ENCODE measurements around the gene CPPED1. TPM values are rescaled to one million over a fixed set of nuclear protein-coding genes. Genes with fewer than 3 reads are reported as not detected.

Gene CPPED1
- total and polyA plus RNA-seq, 2 of the 4 experiments (the other 2 are of a cell fraction): 5.1 to 6.5 TPM

- no peaks in the 10 kb centered on the region for H3K36me3 ChIP-seq (ENCODE audit: control insufficient read depth, insufficient read depth, low read length)
- H2BK15ac ChIP-seq (ENCODE audit: low read depth, low read length): no peak overlapping the region
- H3K14ac ChIP-seq (replicated peaks; ENCODE audit: low read depth, low read length): no peak overlapping the region
- H4K8ac ChIP-seq (ENCODE audit: low read depth in 2 of 2, low read length in 2 of 2): no peak overlapping the region
- H2AK5ac ChIP-seq (ENCODE audit: low read depth, low read length): no peak overlapping the region
- H2AFZ ChIP-seq (replicated peaks; ENCODE audit: low read length, poor library complexity): no peak overlapping the region
- WGBS, 2 experiments (ENCODE audit: extremely low coverage in 2 of 2, insufficient read length in 1 of 2): no CpG with 5 or more reads among the region's 3 CpGs
- H3K4me2 ChIP-seq (ENCODE audit: low read depth, low read length): no peak overlapping the region
- no peak overlapping the region for H3K18ac ChIP-seq (ENCODE audit: low read depth, low read length)
- no peaks in the 10 kb centered on the region for H3K9me3 ChIP-seq (ENCODE audit: control insufficient read depth, insufficient read depth, low read length)
- ChIA-PET POLR2A (ENCODE audit: unreplicated experiment) (no interaction called here), CTCF (no interaction called here)
- no peaks in the 10 kb centered on the region for H3K4me1 ChIP-seq (ENCODE audit: control insufficient read depth, insufficient read depth, low read length)
- H3K9ac ChIP-seq (ENCODE audit: low read depth, low read length): no peak overlapping the region
- no peak overlapping the region for H2BK5ac ChIP-seq (ENCODE audit: low read depth, low read length, poor library complexity, severe bottlenecking)
- no TSS peak for BruUV-seq (replicated peaks)
- intact Hi-C loops (cut with micrococcal nuclease) (no loop called here), in situ Hi-C loops (cut with MboI; ENCODE audit: low sequenced_read_pairs) (no loop called here), dilution Hi-C loops (cut with HindIII; ENCODE audit: low sequenced_read_pairs, unreplicated experiment) (no loop called here)
- no peak overlapping the region for H3K27ac ChIP-seq (ENCODE audit: insufficient read depth, low read length)
- no peak overlapping the region for H2AK9ac ChIP-seq (replicated peaks; ENCODE audit: low read depth, low read length, poor library complexity)
- no peak overlapping the region for H4K91ac ChIP-seq (ENCODE audit: insufficient read depth, low read depth, low read length)
- H3K27me3 ChIP-seq (ENCODE audit: control insufficient read depth, insufficient read depth, low read length): no peaks in the 10 kb centered on the region
- ATAC-seq (ENCODE audit: low read depth): no peak
- no peak overlapping the region for H2BK20ac ChIP-seq (ENCODE audit: low read depth, low read length)
- DNase-seq: no peak
- H3K23ac ChIP-seq (ENCODE audit: low read depth, low read length): no peak overlapping the region
- H3K4ac ChIP-seq (ENCODE audit: low read depth, low read length): no peak overlapping the region
- H2BK120ac ChIP-seq (ENCODE audit: low read depth, low read length): no peak overlapping the region
- H3K56ac ChIP-seq (ENCODE audit: extremely low read depth, insufficient read depth, low read length): no peak overlapping the region
- TF ChIP-seq CEBPB (IDR thresholded peaks at IDR 0.05; ENCODE audit: low read depth, low read length) (no peak), RAD21 (IDR thresholded peaks at IDR 0.05; ENCODE audit: low read length) (no peak), NFE2L2 (IDR thresholded peaks at IDR 0.05; ENCODE audit: low read depth, low read length) (no peak), POLR2A (IDR thresholded peaks at IDR 0.05; ENCODE audit: low read depth, low read length) (no peak), MAFK (IDR thresholded peaks at IDR 0.05; ENCODE audit: low read depth, low read length) (no peak), FOS (IDR thresholded peaks at IDR 0.05; ENCODE audit: low read depth, low read length) (no peak), MXI1 (IDR thresholded peaks at IDR 0.05; ENCODE audit: borderline replicate concordance, low read depth, low read length) (no peak), RFX5 (IDR thresholded peaks at IDR 0.05; ENCODE audit: low read depth, low read length) (no peak), RCOR1 (IDR thresholded peaks at IDR 0.05; ENCODE audit: insufficient replicate concordance, low read length) (no peak), USF2 (IDR thresholded peaks at IDR 0.05; ENCODE audit: low read depth, low read length) (no peak), CTCF (conservative IDR thresholded peaks at IDR 0.05; ENCODE audit: low read depth, low read length) (no peak), SMC3 (IDR thresholded peaks at IDR 0.05; ENCODE audit: low read depth, low read length) (no peak), ELK1 (IDR thresholded peaks at IDR 0.05; ENCODE audit: borderline replicate concordance, low read depth, low read length) (no peak), MAZ (IDR thresholded peaks at IDR 0.05; ENCODE audit: borderline replicate concordance, low read depth, low read length) (no peak), CHD1 (IDR thresholded peaks at IDR 0.05; ENCODE audit: low read depth, low read length) (no peak), BHLHE40 (IDR thresholded peaks at IDR 0.05; ENCODE audit: low read depth, low read length) (no peak)
- H4K5ac ChIP-seq (ENCODE audit: low read depth, low read length): no peak overlapping the region
- no peaks in the 10 kb centered on the region for H3K9me1 ChIP-seq (ENCODE audit: insufficient read depth, low read length)
- no peak overlapping the region for H3K4me3 ChIP-seq (ENCODE audit: insufficient read depth, low read depth, low read length)
- no peaks in the 10 kb centered on the region for H4K20me1 ChIP-seq (ENCODE audit: insufficient read depth, low read length)
- no peaks in the 10 kb centered on the region for H3K79me1 ChIP-seq (ENCODE audit: low read depth in 1 of 2, low read length in 2 of 2)
Measured at GRCh38 chr16:12618515-12618914, 185.2 kb downstream of the CPPED1 start.

Data from IMR-90 (cell line).